NCI-H774 (cell line): ENCODE measurements around the gene PACRG.
"Not testable (repeated sequence)": the region's sequence is repeated elsewhere in the genome, so short reads cannot be mapped to it uniquely, and the experiment has no call there.

Source experiments
- DNase-seq: peaks from one replicate; lab custom pipeline; 2025; lab: John Stamatoyannopoulos, UW

The PACRG gene

GRCh38 chr6:162941128-162941527 is 213.4 kb downstream of the PACRG start:
- DNase-seq: no peak

DNA sequence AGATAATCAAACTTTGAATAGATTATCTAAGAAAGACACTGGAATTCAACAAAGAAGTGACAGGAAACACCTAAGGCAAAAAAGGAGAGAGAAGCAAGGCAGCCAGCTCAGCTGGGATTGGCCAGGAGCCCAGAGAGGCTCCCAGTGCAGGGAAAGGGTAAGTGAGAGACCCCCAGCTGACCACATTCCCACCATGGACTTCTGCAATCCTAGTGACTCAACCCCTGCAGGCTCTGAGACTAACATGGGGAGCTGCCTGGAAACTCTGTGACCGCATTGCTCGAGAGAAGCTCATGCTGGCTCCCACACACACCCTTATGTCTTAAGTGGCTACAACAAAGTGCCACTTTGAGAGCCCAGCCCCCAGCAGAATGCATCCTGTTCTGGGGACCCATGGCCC is 215.1 kb downstream of the PACRG start:
- no peak for DNase-seq

DNA sequence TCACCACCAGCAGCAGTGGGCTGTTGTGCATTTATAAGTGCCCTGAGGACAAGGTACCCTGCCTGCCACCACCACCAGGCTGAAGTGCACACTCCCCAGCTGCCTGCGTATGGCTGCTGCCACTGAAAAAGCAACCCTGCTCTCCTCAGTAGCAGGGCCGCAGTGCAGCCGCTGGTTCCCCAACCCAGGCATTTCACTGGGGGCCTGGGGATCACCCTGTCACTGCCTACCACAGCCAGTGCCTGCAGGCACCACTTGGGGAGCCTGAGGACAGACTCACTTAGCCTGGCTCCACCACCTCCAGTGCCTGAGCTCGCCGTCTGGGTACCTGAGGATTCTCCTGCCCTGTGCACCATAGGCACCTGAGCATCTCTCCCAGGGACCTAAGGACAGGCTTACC is 215.6 kb downstream of the PACRG start:
- no peak for DNase-seq

- no peak for DNase-seq
Observed at GRCh38 chr6:162951164-162951743, 223.5 kb downstream of the PACRG start.

GRCh38 chr6:162952423-162952822 is 224.6 kb downstream of the PACRG start:
- no peak for DNase-seq

- no peak for DNase-seq
Observed at GRCh38 chr6:162957062-162957461, 229.3 kb downstream of the PACRG start.

DNA sequence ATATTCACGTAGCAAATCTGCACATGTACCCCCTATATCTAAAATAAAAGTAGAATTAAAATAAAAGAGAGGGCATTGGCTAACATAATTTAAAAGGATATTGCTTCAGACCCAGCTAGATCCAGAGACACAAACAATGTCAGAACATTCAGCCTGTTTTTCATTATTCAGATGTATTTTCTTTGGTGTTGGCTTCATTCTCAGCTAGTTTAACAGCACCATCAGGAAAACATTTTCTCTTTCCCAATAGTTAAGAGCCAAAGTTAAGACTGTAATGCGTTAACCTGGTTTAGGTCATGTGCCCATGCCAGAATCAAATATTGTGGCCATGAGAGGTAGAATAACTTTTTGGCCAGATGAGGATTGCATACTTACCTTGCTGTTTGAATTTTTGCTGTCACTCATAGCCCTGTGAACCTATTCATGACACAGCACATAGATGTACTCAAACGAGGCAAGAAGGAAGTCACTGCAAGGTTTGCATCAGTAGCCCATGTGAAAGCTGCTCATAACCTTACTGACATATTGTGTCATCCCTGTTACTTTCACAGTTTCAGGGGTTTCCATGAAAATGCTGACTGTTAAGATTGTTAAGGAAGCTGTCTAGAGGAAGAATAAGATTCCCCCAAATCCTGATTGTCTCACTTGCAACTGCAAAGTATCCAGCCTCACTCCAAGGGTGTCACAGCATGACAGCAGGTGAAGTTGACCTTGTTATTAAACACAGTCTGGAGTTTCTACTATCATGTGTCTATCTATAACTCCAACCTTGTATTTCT is 233.1 kb downstream of the PACRG start:
- DNase-seq: no peak

DNA sequence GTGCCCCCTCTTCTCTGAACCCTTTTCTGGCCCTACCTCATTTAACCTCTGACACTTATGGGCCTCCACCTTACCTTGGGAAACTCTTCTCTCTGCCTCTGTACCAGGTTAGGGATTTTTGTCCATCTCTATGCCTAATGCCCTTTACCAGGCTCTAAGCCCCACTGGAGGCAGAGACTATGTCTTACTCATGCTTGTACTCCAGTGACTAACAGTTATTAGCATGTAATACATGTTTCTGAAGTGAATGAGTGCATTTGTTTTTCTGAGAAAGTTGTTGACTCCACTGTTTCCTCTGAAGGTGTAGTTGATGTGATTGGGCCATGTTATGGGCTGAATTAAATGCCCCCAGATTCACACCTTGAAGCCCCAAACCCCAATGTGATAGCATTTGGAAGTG is 234.3 kb downstream of the PACRG start:
- DNase-seq: no peak

- no peak for DNase-seq
Observed at GRCh38 chr6:162963861-162964260, 236.1 kb downstream of the PACRG start.

- no peak for DNase-seq
Observed at GRCh38 chr6:162964488-162965140, 236.8 kb downstream of the PACRG start.

DNA sequence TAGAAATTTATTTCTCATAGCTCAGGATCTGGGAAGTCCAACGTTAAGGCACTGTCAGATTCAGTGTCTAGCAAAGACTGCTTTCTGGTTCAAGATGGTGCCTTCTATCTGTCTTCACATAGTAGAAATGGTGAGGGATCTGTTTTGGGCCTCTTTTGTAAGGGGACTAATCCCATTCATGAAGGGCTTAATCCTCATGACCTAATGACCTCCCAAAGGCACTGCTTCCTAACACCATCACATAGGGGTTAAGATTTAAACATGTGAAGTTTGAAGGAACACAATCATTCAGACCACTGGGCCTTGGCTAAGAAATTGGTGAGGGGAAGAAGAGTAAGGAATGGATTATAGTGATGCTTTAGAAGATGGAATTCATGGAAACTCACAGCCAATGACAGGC is 237.6 kb downstream of the PACRG start:
- DNase-seq: no peak

GRCh38 chr6:162970246-162970645 is 242.5 kb downstream of the PACRG start:
- DNase-seq: no peak

GRCh38 chr6:162971356-162971755 is 243.6 kb downstream of the PACRG start:
- DNase-seq: no peak

- no peak for DNase-seq
Observed at GRCh38 chr6:162973151-162973872, 245.5 kb downstream of the PACRG start.

GRCh38 chr6:162973980-162974379 is 246.2 kb downstream of the PACRG start:
- no peak for DNase-seq

DNA sequence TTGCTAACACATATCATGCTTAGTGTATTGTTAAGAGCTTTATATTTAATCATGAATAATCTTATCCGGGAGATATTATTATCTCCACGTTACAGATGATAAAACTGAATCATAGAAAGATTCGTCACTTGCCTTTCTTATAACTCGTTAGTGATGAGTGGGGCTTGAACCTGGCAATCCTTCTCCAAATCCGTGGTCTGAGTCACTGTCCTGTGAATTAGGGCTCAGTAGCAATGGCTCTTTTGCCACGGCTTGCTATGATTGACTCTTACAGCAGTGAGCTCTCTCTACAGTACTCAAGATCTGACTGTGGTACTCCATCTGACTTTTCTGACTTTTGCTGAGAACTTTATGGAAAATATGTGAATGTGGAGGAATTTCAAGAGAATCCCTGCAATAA is 246.9 kb downstream of the PACRG start:
- no peak for DNase-seq

GRCh38 chr6:162976141-162976540 is 248.4 kb downstream of the PACRG start:
- no peak for DNase-seq

DNA sequence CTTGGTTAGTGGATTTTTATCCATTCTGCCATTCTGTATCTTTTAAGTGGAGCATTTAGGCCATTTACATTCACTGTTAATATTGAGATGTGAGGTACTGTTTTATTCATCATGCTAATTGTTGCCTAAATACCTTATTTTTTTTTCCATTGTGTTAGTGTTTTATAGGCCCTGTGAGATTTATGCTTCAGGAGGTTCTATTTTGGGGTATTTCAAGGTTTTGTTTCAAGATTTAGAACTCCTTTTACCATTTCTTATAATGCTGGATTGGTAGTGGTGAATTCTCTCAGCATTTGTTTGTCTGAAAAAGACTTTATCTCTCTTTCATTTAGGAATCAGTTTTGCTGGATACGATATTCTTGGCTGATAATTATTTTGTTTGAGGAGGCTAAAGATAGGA is 255.5 kb downstream of the PACRG start:
- not testable (repeated sequence) for DNase-seq

- DNase-seq: no peak
Observed at GRCh38 chr6:162998777-162999176, 271.0 kb downstream of the PACRG start.

GRCh38 chr6:162999575-163000285 is 272.0 kb downstream of the PACRG start:
- DNase-seq: no peak

DNA sequence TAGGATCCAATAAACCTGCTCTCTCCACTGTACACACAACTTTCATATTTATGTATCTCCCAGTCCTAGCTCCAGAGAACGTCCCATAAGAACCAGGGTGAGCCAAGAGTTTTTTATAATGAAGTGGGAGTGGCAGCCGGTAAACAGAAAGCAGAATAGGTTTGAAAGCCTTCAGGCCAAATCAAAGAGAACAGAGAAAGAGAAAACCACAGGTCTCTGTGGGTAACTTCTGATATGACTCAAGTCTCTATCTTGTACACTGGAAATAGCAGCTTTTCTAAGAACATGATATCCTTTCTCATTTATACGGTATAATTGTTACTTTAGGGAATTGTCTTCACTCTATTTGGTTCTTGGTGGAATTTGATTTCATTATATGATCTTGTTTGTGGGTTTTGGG is 273.6 kb downstream of the PACRG start:
- no peak for DNase-seq

DNA sequence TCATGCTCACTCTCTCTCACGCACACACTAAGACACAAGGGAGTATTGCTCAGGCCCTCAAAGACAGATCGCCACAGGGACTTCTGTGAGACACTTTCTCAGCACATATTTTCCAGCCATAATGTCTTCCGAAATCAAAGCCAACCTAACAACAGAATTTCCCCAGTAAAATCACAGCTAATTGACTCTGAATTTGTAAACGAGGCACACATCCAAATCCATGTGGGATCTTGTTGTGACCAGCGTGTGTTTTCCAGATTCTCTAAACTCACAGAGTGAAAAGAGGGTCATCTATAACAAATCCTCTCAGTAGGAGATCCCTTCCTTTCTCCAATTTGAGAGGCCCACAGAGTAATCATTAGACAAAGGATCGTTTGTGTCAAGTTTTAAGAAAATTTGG is 280.4 kb downstream of the PACRG start:
- no peak for DNase-seq
